Liver (tissue), 9 donors: ENCODE data around the gene IQSEC1. TPM values are rescaled to one million over a fixed set of nuclear protein-coding genes. Genes with fewer than 3 reads are reported as not detected.

Experiments used
- DNase-seq: peaks from one replicate; pipeline ENCODE4 v3.0.0-alpha.2; 2017; ENCODE audit warnings: low spot score
- H3K27ac ChIP-seq, 2 donors: one replicate each; pipeline ENCODE4 v1.7.0; 2013; ENCODE audit warnings: inconsistent platforms in 2 of 2, low read length in 2 of 2, control low read depth in 1 of 2, low read depth in 1 of 2, mild to moderate bottlenecking in 1 of 2
- H3K27me3 ChIP-seq, 4 donors: one replicate each; pipeline versions ENCODE4 v1.6.1 to v1.7.0; 2013; ENCODE audit warnings: low read length in 3 of 4, inconsistent platforms in 1 of 4, mild to moderate bottlenecking in 1 of 4, moderate library complexity in 1 of 4; ENCODE audit not compliant: control insufficient read depth in 4 of 4, insufficient read depth in 4 of 4
- H3K36me3 ChIP-seq, 4 donors: one replicate each; pipeline versions ENCODE4 v1.6.1 to v1.7.0; 2013; ENCODE audit warnings: low read length in 3 of 4, mild to moderate bottlenecking in 3 of 4, low read depth in 1 of 4, moderate library complexity in 1 of 4; ENCODE audit not compliant: control insufficient read depth in 4 of 4, insufficient read depth in 3 of 4
- H3K4me1 ChIP-seq, 4 donors: one replicate each; pipeline versions ENCODE4 v1.6.1 to v1.7.0; 2013; ENCODE audit warnings: low read length in 3 of 4, mild to moderate bottlenecking in 3 of 4, moderate library complexity in 1 of 4; ENCODE audit not compliant: control insufficient read depth in 4 of 4, insufficient read depth in 4 of 4
- H3K4me3 ChIP-seq, 3 donors: one replicate each; pipeline versions ENCODE4 v1.6.1 to v1.7.0; 2013; ENCODE audit warnings: low read length in 3 of 3, control low read depth in 1 of 3, low read depth in 1 of 3, mild to moderate bottlenecking in 1 of 3
- H3K9ac ChIP-seq, 2 donors: one replicate each; pipeline ENCODE4 v1.7.0; 2013; ENCODE audit warnings: low read length in 2 of 2, mild to moderate bottlenecking in 2 of 2, moderate library complexity in 2 of 2, control low read depth in 1 of 2, low read depth in 1 of 2
- H3K9me3 ChIP-seq, 4 donors: one replicate each; pipeline versions ENCODE4 v1.6.1 to v1.7.0; 2013; ENCODE audit warnings: low read length in 3 of 4; ENCODE audit not compliant: control insufficient read depth in 4 of 4
- EGR1 ChIP-seq, 2 donors: IDR thresholded peaks; 2 replicates each; pipeline ENCODE4 v1.6.1; 2016 to 2018; ENCODE audit warnings: antibody characterized with exemption in 2 of 2, low read depth in 2 of 2
- FOXA1 ChIP-seq: IDR thresholded peaks from 2 replicates; pipeline ENCODE4 v1.6.1; 2016; ENCODE audit warnings: antibody characterized with exemption
- FOXA2 ChIP-seq: IDR thresholded peaks from 2 replicates; pipeline ENCODE4 v1.6.1; 2016; ENCODE audit warnings: antibody characterized with exemption
- GABPA ChIP-seq, 2 donors: IDR thresholded peaks in 1 of 2; conservative IDR thresholded peaks in 1 of 2; 2 replicates each; pipeline ENCODE4 v1.6.1; 2016; ENCODE audit warnings: antibody characterized with exemption in 2 of 2, mild to moderate bottlenecking in 1 of 2, moderate library complexity in 1 of 2
- HNF4A ChIP-seq, 2 donors: conservative IDR thresholded peaks; 2 replicates each; pipeline ENCODE4 v1.6.1; 2016; ENCODE audit warnings: antibody characterized with exemption in 2 of 2, mild to moderate bottlenecking in 2 of 2
- HNF4G ChIP-seq: IDR thresholded peaks from 2 replicates; pipeline ENCODE4 v1.6.1; 2016; ENCODE audit warnings: antibody characterized with exemption
- JUND ChIP-seq, 2 donors: IDR thresholded peaks; 2 replicates each; pipeline ENCODE4 v1.6.1; 2016; ENCODE audit warnings: antibody characterized with exemption in 2 of 2
- RAD21 ChIP-seq, 2 donors: IDR thresholded peaks; 2 replicates each; pipeline ENCODE4 v1.6.1; 2016; ENCODE audit warnings: antibody characterized with exemption in 2 of 2, mild to moderate bottlenecking in 2 of 2
- RXRA ChIP-seq, 2 donors: IDR thresholded peaks; 2 replicates each; pipeline ENCODE4 v1.6.1; 2017 to 2018; ENCODE audit warnings: antibody characterized with exemption in 2 of 2, mild to moderate bottlenecking in 1 of 2
- SP1 ChIP-seq: IDR thresholded peaks from 2 replicates; pipeline ENCODE4 v1.6.1; 2018; ENCODE audit warnings: antibody characterized with exemption, mild to moderate bottlenecking
- TAF1 ChIP-seq: conservative IDR thresholded peaks from 2 replicates; pipeline ENCODE4 v1.6.1; 2016; ENCODE audit warnings: antibody characterized with exemption, mild to moderate bottlenecking
- YY1 ChIP-seq: IDR thresholded peaks from 2 replicates; pipeline ENCODE4 v1.6.1; 2016; ENCODE audit warnings: antibody characterized with exemption, mild to moderate bottlenecking
- WGBS: extraction: QIAGEN DNeasy Blood & Tissue Kit; methylation state at CpG from one replicate; pipeline ENCODE4 v1.1.7; 2013; 5-methylcytosine and 5-hydroxymethylcytosine counted together
- polyA plus RNA-seq, 2 donors: library from polyadenylated mRNA; stranded (reverse) in 1 of 2; unstranded in 1 of 2; fragments of 200-250 nt in 1 of 2; fragments of >200 nt in 1 of 2; fragmentation: Nextera tagmentation in 1 of 2; extraction: Ambion mirVana in 1 of 2; gene quantifications; one replicate each; pipeline versions ENCODE4 v1.2.1 to v1.2.3, GENCODE V29; 2013 to 2015
- total RNA-seq, 2 donors: library from RNA; depleted of rRNA; stranded (reverse); fragments of >200 nt; gene quantifications; one replicate each; pipeline ENCODE4 v1.2.3, GENCODE V29; 2014
- TF ChIP-seq, protein P1 (sequence below): IDR thresholded peaks from 2 replicates; pipeline ENCODE4 v1.6.1; 2016; ENCODE audit warnings: antibody characterized with exemption
- TF ChIP-seq, protein P2 (sequence below): IDR thresholded peaks from 2 replicates; pipeline ENCODE4 v1.6.1; 2016; ENCODE audit warnings: antibody characterized with exemption
- TF ChIP-seq, protein P3 (sequence below): IDR thresholded peaks from 2 replicates; pipeline ENCODE4 v1.6.1; 2016; ENCODE audit warnings: antibody characterized with exemption, mild to moderate bottlenecking
- TF ChIP-seq, protein P4 (sequence below): fragments of 150-350 bp; IDR thresholded peaks from 2 replicates; pipeline ENCODE4 v1.5.1; 2017; ENCODE audit warnings: improper control_type of control experiment, low read depth, low read length; ENCODE audit not compliant: missing input control
- TF ChIP-seq, protein P5 (sequence below): IDR thresholded peaks from 2 replicates; pipeline ENCODE4 v1.6.1; 2016; ENCODE audit warnings: antibody characterized with exemption
- donor health status: healthy.
- donor health status: healthy.
- donor health status: healthy.
- donor health status: healthy.
- donor health status: healthy.

The IQSEC1 gene
- total and polyA plus RNA-seq, 4 donors, result 12.7 to 56.0 (median 36.2) TPM

DNA sequence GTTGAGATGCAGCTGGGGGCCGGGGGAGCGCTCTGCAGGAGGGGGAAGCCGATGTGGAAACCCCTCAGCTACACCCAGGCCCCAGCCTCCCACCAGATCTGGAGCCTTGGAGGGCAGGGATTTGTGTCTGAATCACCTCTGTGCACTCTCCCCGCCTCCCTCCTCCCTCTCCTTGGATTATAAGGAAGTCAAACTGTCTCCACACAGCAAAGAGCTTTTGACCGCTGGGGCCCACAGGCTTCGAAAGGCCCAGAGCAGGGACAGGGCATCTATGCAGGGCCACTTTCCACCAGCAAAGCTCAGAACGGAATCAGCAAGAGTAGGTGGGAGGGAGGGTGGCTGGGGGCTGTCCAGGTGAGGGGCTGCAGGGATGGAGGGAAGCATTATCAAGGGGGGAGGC is 68.9 kb downstream of the IQSEC1 start:
- Histone ChIP-seq H3K9ac (no peak overlapping the region), H3K4me3 (no peak overlapping the region), H3K27ac (no peak overlapping the region), H3K9me3 (no peaks in the 10 kb centered on the region), H3K36me3 (peaks cover 0 to 2% (median 0%) of the 10 kb centered on the region in 4 donors), H3K4me1 (peaks cover 0 to 5% (median 2%) of the 10 kb centered on the region in 4 donors), H3K27me3 (no peaks in the 10 kb centered on the region)
- DNase-seq, result no peak
- WGBS, result 84% methylated on average over 7 of the region's 7 CpGs
- TF ChIP-seq EGR1 (IDR thresholded peaks at IDR 0.05; ENCODE audit: low read depth in 2 of 2) (no peak), JUND (IDR thresholded peaks at IDR 0.05) (no peak), YY1 (no peak), FOXA1 (no peak), SP1 (no peak), FOXA2 (no peak), RXRA (IDR thresholded peaks at IDR 0.05) (no peak), HNF4G (no peak), TAF1 (no peak), HNF4A (conservative IDR thresholded peaks at IDR 0.05) (no peak), RAD21 (IDR thresholded peaks at IDR 0.05) (no peak), GABPA (IDR thresholded peaks at IDR 0.05 in 1 of 2, conservative IDR thresholded peaks at IDR 0.05 in 1 of 2) (no peak)
- TF ChIP-seq, protein P1, sequence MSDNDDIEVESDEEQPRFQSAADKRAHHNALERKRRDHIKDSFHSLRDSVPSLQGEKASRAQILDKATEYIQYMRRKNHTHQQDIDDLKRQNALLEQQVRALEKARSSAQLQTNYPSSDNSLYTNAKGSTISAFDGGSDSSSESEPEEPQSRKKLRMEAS, result no peak
- TF ChIP-seq, protein P2, sequence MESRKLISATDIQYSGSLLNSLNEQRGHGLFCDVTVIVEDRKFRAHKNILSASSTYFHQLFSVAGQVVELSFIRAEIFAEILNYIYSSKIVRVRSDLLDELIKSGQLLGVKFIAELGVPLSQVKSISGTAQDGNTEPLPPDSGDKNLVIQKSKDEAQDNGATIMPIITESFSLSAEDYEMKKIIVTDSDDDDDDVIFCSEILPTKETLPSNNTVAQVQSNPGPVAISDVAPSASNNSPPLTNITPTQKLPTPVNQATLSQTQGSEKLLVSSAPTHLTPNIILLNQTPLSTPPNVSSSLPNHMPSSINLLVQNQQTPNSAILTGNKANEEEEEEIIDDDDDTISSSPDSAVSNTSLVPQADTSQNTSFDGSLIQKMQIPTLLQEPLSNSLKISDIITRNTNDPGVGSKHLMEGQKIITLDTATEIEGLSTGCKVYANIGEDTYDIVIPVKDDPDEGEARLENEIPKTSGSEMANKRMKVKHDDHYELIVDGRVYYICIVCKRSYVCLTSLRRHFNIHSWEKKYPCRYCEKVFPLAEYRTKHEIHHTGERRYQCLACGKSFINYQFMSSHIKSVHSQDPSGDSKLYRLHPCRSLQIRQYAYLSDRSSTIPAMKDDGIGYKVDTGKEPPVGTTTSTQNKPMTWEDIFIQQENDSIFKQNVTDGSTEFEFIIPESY, result no peak
- TF ChIP-seq, protein P3, sequence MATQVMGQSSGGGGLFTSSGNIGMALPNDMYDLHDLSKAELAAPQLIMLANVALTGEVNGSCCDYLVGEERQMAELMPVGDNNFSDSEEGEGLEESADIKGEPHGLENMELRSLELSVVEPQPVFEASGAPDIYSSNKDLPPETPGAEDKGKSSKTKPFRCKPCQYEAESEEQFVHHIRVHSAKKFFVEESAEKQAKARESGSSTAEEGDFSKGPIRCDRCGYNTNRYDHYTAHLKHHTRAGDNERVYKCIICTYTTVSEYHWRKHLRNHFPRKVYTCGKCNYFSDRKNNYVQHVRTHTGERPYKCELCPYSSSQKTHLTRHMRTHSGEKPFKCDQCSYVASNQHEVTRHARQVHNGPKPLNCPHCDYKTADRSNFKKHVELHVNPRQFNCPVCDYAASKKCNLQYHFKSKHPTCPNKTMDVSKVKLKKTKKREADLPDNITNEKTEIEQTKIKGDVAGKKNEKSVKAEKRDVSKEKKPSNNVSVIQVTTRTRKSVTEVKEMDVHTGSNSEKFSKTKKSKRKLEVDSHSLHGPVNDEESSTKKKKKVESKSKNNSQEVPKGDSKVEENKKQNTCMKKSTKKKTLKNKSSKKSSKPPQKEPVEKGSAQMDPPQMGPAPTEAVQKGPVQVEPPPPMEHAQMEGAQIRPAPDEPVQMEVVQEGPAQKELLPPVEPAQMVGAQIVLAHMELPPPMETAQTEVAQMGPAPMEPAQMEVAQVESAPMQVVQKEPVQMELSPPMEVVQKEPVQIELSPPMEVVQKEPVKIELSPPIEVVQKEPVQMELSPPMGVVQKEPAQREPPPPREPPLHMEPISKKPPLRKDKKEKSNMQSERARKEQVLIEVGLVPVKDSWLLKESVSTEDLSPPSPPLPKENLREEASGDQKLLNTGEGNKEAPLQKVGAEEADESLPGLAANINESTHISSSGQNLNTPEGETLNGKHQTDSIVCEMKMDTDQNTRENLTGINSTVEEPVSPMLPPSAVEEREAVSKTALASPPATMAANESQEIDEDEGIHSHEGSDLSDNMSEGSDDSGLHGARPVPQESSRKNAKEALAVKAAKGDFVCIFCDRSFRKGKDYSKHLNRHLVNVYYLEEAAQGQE, result no peak
- TF ChIP-seq, protein P4, sequence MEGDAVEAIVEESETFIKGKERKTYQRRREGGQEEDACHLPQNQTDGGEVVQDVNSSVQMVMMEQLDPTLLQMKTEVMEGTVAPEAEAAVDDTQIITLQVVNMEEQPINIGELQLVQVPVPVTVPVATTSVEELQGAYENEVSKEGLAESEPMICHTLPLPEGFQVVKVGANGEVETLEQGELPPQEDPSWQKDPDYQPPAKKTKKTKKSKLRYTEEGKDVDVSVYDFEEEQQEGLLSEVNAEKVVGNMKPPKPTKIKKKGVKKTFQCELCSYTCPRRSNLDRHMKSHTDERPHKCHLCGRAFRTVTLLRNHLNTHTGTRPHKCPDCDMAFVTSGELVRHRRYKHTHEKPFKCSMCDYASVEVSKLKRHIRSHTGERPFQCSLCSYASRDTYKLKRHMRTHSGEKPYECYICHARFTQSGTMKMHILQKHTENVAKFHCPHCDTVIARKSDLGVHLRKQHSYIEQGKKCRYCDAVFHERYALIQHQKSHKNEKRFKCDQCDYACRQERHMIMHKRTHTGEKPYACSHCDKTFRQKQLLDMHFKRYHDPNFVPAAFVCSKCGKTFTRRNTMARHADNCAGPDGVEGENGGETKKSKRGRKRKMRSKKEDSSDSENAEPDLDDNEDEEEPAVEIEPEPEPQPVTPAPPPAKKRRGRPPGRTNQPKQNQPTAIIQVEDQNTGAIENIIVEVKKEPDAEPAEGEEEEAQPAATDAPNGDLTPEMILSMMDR, result no peak
- TF ChIP-seq, protein P5, sequence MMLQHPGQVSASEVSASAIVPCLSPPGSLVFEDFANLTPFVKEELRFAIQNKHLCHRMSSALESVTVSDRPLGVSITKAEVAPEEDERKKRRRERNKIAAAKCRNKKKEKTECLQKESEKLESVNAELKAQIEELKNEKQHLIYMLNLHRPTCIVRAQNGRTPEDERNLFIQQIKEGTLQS, result no peak
